IMR-90 (cell line): ENCODE data around the gene MALRD1. TPM values are rescaled to one million over a fixed set of nuclear protein-coding genes. Genes with fewer than 3 reads are reported as not detected.

Experiments
- ATAC-seq: fragments of 200-7000 bp; cut with Tn5 transposase; 2 replicates; pipeline ENCODE4 v1.9.1; 2020; ENCODE audit warnings: low read depth, mild to moderate bottlenecking, moderate library complexity
- BruUV-seq: library from RNA; stranded (reverse); fragments of 400-500 nt; replicated peaks from 2 replicates; lab custom pipeline; 2021; lab: Mats Ljungman, UMichigan
- CTCF ChIA-PET: fragments of 300-600 bp; formaldehyde crosslinking; extraction: SDS; loops from one replicate; lab custom pipeline; 2021; ENCODE audit warnings: antibody characterized with exemption; lab: Yijun Ruan, JAX
- POLR2A ChIA-PET: fragments of 300-600 bp; sonication (Branson Sonifier 250); formaldehyde crosslinking; loops from one replicate; lab custom pipeline; 2022; ENCODE audit warnings: antibody characterized with exemption; ENCODE audit not compliant: unreplicated experiment; lab: Charles Lee
- DNase-seq: peaks from one replicate; pipeline ENCODE4 v3.0.0; 2013
- H2AFZ ChIP-seq: replicated peaks from 2 replicates; pipeline ENCODE3; 2013; ENCODE audit warnings: low read length, mild to moderate bottlenecking; ENCODE audit not compliant: poor library complexity
- H2AK5ac ChIP-seq: 2 replicates; pipeline ENCODE4 v1.6.1; 2013; ENCODE audit warnings: low read depth, low read length, inconsistent platforms
- H2AK9ac ChIP-seq: replicated peaks from 2 replicates; pipeline ENCODE3; 2013; ENCODE audit warnings: mild to moderate bottlenecking, low read depth, low read length, moderate library complexity; ENCODE audit not compliant: poor library complexity
- H2BK120ac ChIP-seq: 2 replicates; pipeline ENCODE4 v1.6.1; 2013; ENCODE audit warnings: low read depth, low read length, inconsistent platforms
- H2BK15ac ChIP-seq: 3 replicates; pipeline ENCODE4 v1.6.1; 2013; ENCODE audit warnings: low read depth, low read length, inconsistent platforms
- H2BK20ac ChIP-seq: 2 replicates; pipeline ENCODE4 v1.6.1; 2013; ENCODE audit warnings: low read depth, mild to moderate bottlenecking, inconsistent platforms, low read length, moderate library complexity
- H2BK5ac ChIP-seq: 2 replicates; pipeline ENCODE4 v1.6.1; 2013; ENCODE audit warnings: mild to moderate bottlenecking, low read depth, low read length, inconsistent platforms; ENCODE audit not compliant: poor library complexity, severe bottlenecking
- H3K14ac ChIP-seq: replicated peaks from 2 replicates; pipeline ENCODE4 v1.6.1; 2013; ENCODE audit warnings: low read depth, low read length, inconsistent platforms
- H3K18ac ChIP-seq: 2 replicates; pipeline ENCODE4 v1.6.1; 2013; ENCODE audit warnings: low read depth, low read length, control low read depth
- H3K23ac ChIP-seq: 2 replicates; pipeline ENCODE4 v1.6.1; 2013; ENCODE audit warnings: low read depth, low read length, inconsistent platforms
- H3K27ac ChIP-seq: 2 replicates; pipeline ENCODE4 v1.5.1; 2013; ENCODE audit warnings: mild to moderate bottlenecking, control low read depth, low read length; ENCODE audit not compliant: insufficient read depth
- H3K27me3 ChIP-seq: 2 replicates; pipeline ENCODE4 v1.6.1; 2013; ENCODE audit warnings: low read length; ENCODE audit not compliant: control insufficient read depth, insufficient read depth
- H3K36me3 ChIP-seq: 2 replicates; pipeline ENCODE4 v1.6.1; 2013; ENCODE audit warnings: low read length, mixed read lengths; ENCODE audit not compliant: control insufficient read depth, insufficient read depth
- H3K4ac ChIP-seq: 2 replicates; pipeline ENCODE4 v1.6.1; 2013; ENCODE audit warnings: low read depth, low read length, inconsistent platforms
- H3K4me1 ChIP-seq: 2 replicates; pipeline ENCODE4 v1.6.1; 2013; ENCODE audit warnings: low read length, mixed read lengths; ENCODE audit not compliant: control insufficient read depth, insufficient read depth
- H3K4me2 ChIP-seq: 2 replicates; pipeline ENCODE4 v1.6.1; 2013; ENCODE audit warnings: low read depth, mild to moderate bottlenecking, control low read depth, low read length, moderate library complexity
- H3K4me3 ChIP-seq: 2 replicates; pipeline ENCODE4 v1.5.1; 2013; ENCODE audit warnings: low read depth, mild to moderate bottlenecking, control low read depth, low read length, moderate library complexity; ENCODE audit not compliant: insufficient read depth
- H3K56ac ChIP-seq: 2 replicates; pipeline ENCODE4 v1.6.1; 2013; ENCODE audit warnings: low read length, inconsistent platforms; ENCODE audit not compliant: insufficient read depth; ENCODE audit errors: extremely low read depth
- H3K79me1 ChIP-seq, 2 experiments: 2 replicates each; pipeline ENCODE4 v1.6.1; 2013; ENCODE audit warnings: low read length in 2 of 2, inconsistent platforms in 1 of 2, low read depth in 1 of 2
- H3K9ac ChIP-seq: 2 replicates; pipeline ENCODE4 v1.6.1; 2013; ENCODE audit warnings: low read depth, low read length, control low read depth
- H3K9me1 ChIP-seq: 2 replicates; pipeline ENCODE4 v1.6.1; 2013; ENCODE audit warnings: low read length, inconsistent platforms; ENCODE audit not compliant: insufficient read depth
- H3K9me3 ChIP-seq: 2 replicates; pipeline ENCODE4 v1.6.1; 2013; ENCODE audit warnings: low read length; ENCODE audit not compliant: control insufficient read depth, insufficient read depth
- H4K20me1 ChIP-seq: 2 replicates; pipeline ENCODE4 v1.6.1; 2013; ENCODE audit warnings: low read length, inconsistent platforms; ENCODE audit not compliant: insufficient read depth
- H4K5ac ChIP-seq: 2 replicates; pipeline ENCODE4 v1.6.1; 2013; ENCODE audit warnings: mild to moderate bottlenecking, low read depth, low read length, control low read depth
- H4K8ac ChIP-seq, 2 experiments: 2 replicates each; pipeline ENCODE4 v1.6.1; 2013; ENCODE audit warnings: low read depth in 2 of 2, low read length in 2 of 2, control low read depth in 1 of 2, inconsistent platforms in 1 of 2
- H4K91ac ChIP-seq: 2 replicates; pipeline ENCODE4 v1.6.1; 2013; ENCODE audit warnings: low read depth, low read length, inconsistent platforms; ENCODE audit not compliant: insufficient read depth
- CEBPB ChIP-seq: IDR thresholded peaks from 2 replicates; pipeline ENCODE4 v1.6.1; 2012; ENCODE audit warnings: low read depth, low read length, improper control_type of control experiment
- CHD1 ChIP-seq: IDR thresholded peaks from 2 replicates; pipeline ENCODE4 v1.6.1; 2012; ENCODE audit warnings: low read depth, low read length, improper control_type of control experiment
- FOS ChIP-seq: fragments of 150-350 bp; IDR thresholded peaks from 2 replicates; pipeline ENCODE4 v1.6.1; 2016; ENCODE audit warnings: low read depth, low read length
- WGBS, 2 experiments: methylation state at CpG; one replicate each; pipeline versions ENCODE4 v1.1.5 to v1.1.7; 2013; ENCODE audit warnings: missing lambda C conversion rate in 2 of 2; ENCODE audit not compliant: insufficient read length in 1 of 2; ENCODE audit errors: extremely low coverage in 2 of 2; 5-methylcytosine and 5-hydroxymethylcytosine counted together
- dilution Hi-C: fragments of 300-500 bp; cut with HindIII; formaldehyde crosslinking; loops from one replicate; pipeline ENCODE4 v1.14.3; 2018; ENCODE audit warnings: low sequenced_read_pairs; ENCODE audit not compliant: unreplicated experiment
- in situ Hi-C: fragments of 300-500 bp; cut with MboI; formaldehyde crosslinking; loops from 3 replicates; pipeline ENCODE4 v1.14.3; 2019; ENCODE audit warnings: low sequenced_read_pairs, inconsistent platforms, mixed read lengths
- intact Hi-C: fragments of 100-400 bp; cut with micrococcal nuclease; formaldehyde crosslinking; loops from 2 replicates; pipeline ENCODE4 v1.10.0; 2022
- polyA plus RNA-seq, 3 experiments: library from polyadenylated mRNA; depleted of rRNA; stranded (reverse); fragments of >200 nt; gene quantifications; 2 replicates each; pipeline ENCODE4 v1.2.3, GENCODE V29; 2012; ENCODE audit warnings: low replicate concordance in 1 of 3
- total RNA-seq: library from RNA; depleted of rRNA; stranded (reverse); fragments of >200 nt; gene quantifications from 2 replicates; pipeline ENCODE4 v1.2.3, GENCODE V29; 2012
- TF ChIP-seq, protein P1 (sequence below): fragments of 150-350 bp; IDR thresholded peaks from 2 replicates; pipeline ENCODE4 v1.6.1; 2017; ENCODE audit warnings: mild to moderate bottlenecking, antibody characterized with exemption, low read length, low read depth

Gene MALRD1
- total and polyA plus RNA-seq, 2 of the 4 experiments (the other 2 are of a cell fraction) = 0.34 to 1.1 TPM

DNA sequence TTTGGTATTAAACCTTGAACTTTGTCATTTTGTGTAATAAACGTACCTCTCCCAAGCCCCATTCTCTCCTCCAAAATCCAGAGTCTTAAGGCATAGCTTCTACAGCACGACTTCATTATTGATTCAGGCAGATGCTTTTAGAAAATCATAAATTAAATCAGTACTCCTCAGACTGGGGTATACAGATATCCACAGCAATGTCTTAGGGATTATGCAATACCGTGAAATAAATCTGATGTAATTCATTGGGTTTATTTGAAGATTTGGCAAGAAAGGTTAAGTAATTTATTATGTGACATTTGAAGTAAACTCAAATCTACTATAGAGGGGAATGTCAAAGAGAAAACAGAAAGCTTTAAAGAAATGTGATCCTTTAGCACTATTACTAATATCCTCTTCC, 521.5 kb downstream of the MALRD1 start:
- DNase-seq (no peak), ATAC-seq (no peak)
- H3K4me2 ChIP-seq = no peak overlapping the region
- H3K18ac ChIP-seq = no peak overlapping the region
- no peak overlapping the region for H4K8ac ChIP-seq
- H2BK20ac ChIP-seq = no peak overlapping the region
- H3K27ac ChIP-seq = no peak overlapping the region
- no peak overlapping the region for H2AK5ac ChIP-seq
- no peaks in the 10 kb centered on the region for H4K20me1 ChIP-seq
- H3K9me3 ChIP-seq = no peaks in the 10 kb centered on the region
- ChIA-PET POLR2A (no interaction called here), CTCF (interaction anchor here (1.0 kb wide), 1 partner anchor 8 kb away, joined by 7 read pairs; no protein-coding TSS in a partner anchor)
- WGBS, 2 experiments = 40% methylated on average over 1 of the region's 3 CpGs; no CpG with 5 or more reads in 1 of the 2 experiments
- no peak overlapping the region for H3K4ac ChIP-seq
- dilution Hi-C loops (no loop called here), in situ Hi-C loops (no loop called here), intact Hi-C loops (no loop called here)
- no peaks in the 10 kb centered on the region for H3K9me1 ChIP-seq
- no peak overlapping the region for H2BK5ac ChIP-seq
- no peak overlapping the region for H3K14ac ChIP-seq
- no peak overlapping the region for H3K4me3 ChIP-seq
- H3K27me3 ChIP-seq = no peaks in the 10 kb centered on the region
- H3K4me1 ChIP-seq = no peaks in the 10 kb centered on the region
- no peak overlapping the region for H3K9ac ChIP-seq
- H2AFZ ChIP-seq = no peak overlapping the region
- H2AK9ac ChIP-seq = no peak overlapping the region
- no peak overlapping the region for H3K56ac ChIP-seq
- no peaks in the 10 kb centered on the region for H3K36me3 ChIP-seq
- H4K91ac ChIP-seq = no peak overlapping the region
- no peak overlapping the region for H2BK15ac ChIP-seq
- no TSS peak for BruUV-seq
- TF ChIP-seq CEBPB (peak; percentile 59; the same call in 1 of the 2 replicates), FOS (no peak), CHD1 (no peak)
- TF ChIP-seq, protein P1, sequence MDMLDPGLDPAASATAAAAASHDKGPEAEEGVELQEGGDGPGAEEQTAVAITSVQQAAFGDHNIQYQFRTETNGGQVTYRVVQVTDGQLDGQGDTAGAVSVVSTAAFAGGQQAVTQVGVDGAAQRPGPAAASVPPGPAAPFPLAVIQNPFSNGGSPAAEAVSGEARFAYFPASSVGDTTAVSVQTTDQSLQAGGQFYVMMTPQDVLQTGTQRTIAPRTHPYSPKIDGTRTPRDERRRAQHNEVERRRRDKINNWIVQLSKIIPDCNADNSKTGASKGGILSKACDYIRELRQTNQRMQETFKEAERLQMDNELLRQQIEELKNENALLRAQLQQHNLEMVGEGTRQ = no peak
- no peak overlapping the region for H3K23ac ChIP-seq
- H3K79me1 ChIP-seq = no peaks in the 10 kb centered on the region
- no peak overlapping the region for H4K5ac ChIP-seq
- H2BK120ac ChIP-seq = no peak overlapping the region
